Measurements from ENCODE around the gene SYT1.
"Not testable (repeated sequence)": the region's sequence is repeated elsewhere in the genome, so short reads cannot be mapped to it uniquely, and the experiment has no call there.

Gene SYT1

DNA sequence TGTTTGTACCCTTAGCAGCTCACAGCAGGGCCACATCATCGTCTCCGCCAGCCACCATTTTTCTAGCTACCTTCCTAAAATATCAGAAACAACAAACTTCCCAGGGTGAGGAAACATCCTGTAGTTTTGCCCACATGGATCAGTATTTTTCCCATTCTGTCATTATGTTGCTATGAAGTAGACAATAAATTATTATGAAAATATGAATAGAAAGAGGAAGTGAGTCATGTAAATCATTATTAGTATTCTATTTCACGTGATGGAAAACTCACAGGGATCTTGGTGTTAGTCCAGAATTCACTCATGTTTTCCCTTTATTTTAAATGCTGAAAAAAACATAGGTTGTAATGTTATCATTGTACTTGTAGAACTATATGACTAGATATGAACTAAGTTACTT, 319.4 kb downstream of the SYT1 start:
- Histone ChIP-seq H3K27ac (peak overlapping the region in 2 of 21 experiments; percentile 29 to 50), H3K4me3 (no peak overlapping the region)

DNA sequence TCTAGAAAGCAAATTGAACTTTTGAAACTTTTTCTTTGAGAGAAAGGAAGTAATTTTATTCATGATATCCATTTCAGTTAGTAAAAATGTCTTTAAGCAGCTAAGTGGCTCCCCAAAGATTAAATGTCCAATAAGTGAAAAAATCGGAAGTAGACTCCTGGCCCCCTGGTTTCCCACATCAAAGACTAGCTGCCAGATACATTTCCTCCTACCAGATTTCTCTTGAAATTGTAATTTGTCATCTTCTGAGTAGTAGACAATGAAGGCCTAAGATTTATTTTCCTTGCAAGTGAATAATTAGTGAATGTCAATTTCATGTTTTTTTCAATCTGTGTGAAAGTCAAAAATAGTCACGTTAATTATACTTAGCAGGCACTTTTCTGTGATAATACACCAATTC, 321.9 kb downstream of the SYT1 start:
- Histone ChIP-seq H3K4me3 (no peak overlapping the region), H3K27ac (no peak overlapping the region)

DNA sequence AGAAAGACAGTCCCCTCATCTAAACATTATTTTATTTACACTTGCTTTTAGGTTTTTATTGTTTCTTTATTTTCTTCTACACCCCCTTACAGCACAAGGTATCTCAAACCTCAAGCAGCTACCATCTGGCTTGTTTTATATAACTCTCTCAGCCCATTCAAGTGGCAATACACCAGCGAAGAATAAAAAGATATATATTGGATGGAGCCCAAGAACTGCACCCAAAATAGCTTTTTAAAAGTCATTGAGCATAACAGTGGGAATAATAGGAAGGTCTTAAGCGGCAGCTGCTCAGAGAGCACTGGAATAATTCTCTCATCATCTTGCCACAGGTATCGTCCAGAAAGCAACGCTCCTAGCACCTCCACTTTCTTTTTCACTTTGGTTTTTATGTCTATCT, 322.5 kb downstream of the SYT1 start:
- Histone ChIP-seq H3K27ac (no peak overlapping the region), H3K4me3 (no peak overlapping the region)

DNA sequence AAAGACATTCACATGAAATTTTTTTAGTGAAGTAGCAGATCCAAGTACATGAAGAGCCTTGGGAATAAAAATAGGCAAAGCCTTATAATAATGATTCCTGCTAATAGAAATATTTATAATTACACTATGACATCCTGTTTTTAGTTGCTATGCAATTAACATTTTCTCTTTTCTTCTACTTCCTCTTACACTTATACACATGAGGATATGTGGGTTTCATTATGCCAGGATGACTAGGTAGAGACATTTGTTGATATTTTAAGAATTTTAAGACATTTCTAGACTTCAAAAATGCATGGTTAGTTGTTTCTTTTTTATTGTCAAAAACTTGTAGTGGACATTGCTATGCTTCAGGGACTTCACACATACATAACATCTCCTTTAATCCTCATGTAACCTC, 326.8 kb downstream of the SYT1 start:
- H3K27ac ChIP-seq, result no peak overlapping the region
- no peak overlapping the region for H3K4me3 ChIP-seq

DNA sequence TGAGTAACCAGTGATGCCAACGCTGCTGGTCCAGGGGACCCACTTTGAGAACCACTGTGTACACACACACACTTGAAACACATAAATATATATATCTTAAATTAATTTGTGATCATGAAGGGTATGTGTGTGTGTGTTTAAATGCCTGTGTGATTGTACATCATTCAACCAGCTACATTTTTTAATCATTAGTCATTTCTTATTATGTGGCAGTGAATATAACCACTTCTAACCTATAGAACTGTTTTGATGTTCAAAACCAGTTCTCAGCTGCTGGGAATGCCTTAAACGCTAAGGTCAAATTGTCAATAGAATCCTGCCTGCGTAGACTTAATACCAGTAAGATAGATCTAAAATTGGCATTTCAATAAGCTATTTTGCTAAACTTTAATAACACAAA, 330.0 kb downstream of the SYT1 start:
- Histone ChIP-seq H3K27ac (no peak overlapping the region), H3K4me3 (no peak overlapping the region)

DNA sequence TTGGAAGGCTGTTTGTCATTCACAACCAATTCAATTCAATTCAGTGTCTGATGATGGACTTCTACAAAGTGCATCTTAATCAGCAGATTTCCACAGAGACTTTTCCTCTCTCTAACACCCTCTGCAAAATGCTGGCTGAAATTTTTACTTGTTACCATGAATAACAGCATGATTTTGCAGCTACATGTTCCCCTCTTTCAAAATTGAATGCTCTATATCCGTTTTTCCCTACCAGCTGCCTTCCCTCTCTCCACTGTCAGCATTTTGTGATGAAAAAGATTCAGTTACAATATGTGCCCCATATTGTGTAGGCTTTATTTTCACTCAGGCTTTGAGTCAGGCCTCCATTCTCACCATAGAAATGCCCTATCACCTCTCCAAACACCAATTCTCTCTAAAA, 334.6 kb downstream of the SYT1 start:
- Histone ChIP-seq H3K4me3 (no peak overlapping the region), H3K27ac (no peak overlapping the region)

DNA sequence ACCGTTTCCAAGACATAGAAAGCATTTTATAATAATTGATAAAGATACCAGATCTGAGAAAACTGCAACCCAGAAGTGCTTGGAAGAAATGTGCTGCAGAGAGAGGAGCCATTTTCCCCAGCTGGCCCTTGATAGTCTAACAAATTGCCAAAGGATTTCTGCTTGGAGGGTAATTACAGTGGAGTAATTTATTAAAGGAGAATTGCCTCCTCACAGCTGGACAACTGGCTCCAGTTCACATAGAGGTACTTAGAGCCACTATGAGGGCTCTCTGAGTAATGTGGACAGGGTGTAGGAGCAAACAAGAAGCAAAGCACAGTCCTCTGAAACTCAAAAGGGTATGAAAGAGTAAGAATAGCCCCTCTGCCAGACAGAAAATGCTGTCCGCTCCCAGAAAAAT, 335.6 kb downstream of the SYT1 start:
- no peak overlapping the region for H3K27ac ChIP-seq
- no peak overlapping the region for H3K4me3 ChIP-seq

DNA sequence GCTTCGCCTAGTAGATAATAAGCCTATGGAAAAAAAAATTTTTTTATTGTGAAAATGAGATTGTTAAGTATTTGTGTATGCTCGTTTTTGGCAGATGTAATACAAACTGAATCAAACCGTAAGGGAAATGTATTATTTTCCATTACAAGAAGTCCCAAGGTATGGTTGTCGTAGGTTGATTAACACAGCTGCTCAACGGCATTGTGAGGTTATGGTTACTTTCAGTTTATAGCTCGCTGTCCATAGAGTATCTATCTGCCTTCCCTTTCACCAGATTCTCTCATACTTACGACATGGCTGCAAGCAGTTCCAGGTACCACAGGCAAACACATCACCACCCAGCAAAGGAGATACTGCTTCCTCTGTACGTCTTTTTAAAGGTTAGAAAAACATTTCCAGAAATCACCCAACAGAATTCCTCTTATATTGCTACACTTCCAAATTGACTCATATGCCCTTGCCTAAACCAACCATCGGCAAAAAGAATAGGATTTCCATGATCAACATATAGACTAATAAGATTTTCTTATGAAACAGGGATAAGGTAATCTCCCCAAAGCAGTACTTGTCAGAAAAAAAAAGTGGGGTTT, 338.6 kb downstream of the SYT1 start:
- Histone ChIP-seq H3K4me3 (no peak overlapping the region), H3K27ac (no peak overlapping the region)

DNA sequence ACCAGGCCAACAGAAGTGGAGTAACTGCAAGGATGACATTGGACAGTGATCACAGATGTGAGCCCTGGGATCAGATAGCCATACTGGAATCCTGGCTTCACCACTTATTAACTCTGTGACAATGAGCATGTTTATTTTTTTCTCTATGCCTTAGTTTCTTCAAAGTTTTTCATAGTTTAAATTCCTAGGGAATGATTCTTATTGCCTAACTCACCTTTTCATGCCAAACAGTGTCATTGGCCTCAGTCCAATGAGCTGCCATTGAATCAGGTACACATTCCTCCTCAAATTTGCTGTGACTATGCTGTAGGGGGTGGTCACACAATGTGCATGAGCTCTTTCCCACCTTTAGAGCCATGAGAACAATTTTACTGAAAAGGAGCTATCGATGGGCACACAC, 342.3 kb downstream of the SYT1 start:
- no peak overlapping the region for H3K27ac ChIP-seq
- no peak overlapping the region for H3K4me3 ChIP-seq

DNA sequence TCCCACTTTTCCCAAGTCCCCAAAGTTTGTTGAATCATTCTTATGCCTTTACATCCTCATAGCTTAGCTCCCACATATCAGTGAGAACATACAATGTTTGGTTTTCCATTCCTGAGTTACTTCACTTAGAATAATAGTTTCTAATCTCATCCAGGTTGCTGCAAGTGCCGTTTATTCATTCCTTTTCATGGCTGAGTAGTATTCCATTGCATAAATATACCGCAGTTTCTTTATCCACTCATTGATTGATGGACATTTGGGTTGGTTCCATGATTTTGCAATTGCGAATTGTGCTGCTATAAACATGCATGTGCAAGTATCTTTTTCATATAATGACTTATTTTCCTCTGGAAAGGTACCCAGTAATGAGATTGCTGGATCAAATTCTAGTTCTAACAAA, 345.8 kb downstream of the SYT1 start:
- H3K27ac ChIP-seq, H3K4me3 ChIP-seq: not testable (repeated sequence)

DNA sequence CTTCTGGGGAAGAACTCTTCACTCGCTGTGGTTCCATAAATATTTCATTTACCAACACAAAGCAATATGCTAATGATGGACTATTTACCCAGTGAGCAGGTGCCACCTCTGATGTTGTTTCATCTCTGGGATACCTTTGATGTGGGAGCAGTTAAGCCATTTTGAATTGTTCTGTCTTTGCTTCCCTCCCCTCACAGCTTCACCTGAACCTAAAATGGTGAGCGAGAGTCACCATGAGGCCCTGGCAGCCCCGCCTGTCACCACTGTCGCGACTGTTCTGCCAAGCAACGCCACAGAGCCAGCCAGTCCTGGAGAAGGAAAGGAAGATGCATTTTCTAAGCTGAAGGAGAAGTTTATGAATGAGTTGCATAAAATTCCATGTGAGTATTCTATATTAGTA, 352.7 kb downstream of the SYT1 start:
- H3K27ac ChIP-seq, result no peak overlapping the region
- no peak overlapping the region for H3K4me3 ChIP-seq

DNA sequence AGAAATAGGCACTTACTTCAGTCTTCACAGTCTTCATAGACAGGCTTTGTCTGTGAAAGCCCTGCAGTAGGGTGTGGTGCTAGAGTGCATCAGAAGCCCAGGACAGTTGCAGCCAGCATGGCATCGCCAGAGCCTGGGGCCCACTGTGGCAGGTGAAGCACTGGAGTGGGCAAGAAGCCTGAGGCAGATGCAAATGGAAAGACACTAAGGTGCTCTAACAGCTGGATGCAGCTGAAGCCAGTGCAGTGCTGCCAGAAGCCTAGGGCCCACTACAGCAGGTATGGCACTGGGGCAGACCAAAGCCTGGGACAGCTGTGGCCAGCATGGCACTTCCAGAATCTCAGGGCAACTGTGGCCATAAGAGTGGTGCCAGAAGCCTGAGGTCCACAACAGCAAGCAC, 358.6 kb downstream of the SYT1 start:
- Histone ChIP-seq H3K4me3 (no peak overlapping the region), H3K27ac (no peak overlapping the region)

DNA sequence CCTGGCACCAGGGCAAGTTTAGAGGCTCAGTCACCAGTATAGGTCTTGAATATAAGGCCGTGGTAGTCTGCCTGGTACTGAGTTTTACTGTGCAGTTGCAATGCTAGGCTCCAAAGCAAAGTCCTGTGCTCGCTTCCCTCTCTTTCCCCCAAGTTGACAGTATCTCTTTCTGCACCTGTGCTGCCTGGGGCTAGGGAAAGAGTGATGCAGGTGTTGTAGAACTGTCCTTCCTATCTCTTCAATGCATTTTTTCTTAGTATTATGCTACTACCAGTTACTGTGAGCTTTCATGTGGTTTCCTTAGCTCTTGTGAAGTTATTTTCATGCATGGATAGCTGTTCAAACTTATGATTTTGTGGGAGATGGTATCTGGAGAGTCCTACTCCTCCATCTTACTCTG, 359.2 kb downstream of the SYT1 start:
- H3K4me3 ChIP-seq, result no peak overlapping the region
- H3K27ac ChIP-seq, result no peak overlapping the region

DNA sequence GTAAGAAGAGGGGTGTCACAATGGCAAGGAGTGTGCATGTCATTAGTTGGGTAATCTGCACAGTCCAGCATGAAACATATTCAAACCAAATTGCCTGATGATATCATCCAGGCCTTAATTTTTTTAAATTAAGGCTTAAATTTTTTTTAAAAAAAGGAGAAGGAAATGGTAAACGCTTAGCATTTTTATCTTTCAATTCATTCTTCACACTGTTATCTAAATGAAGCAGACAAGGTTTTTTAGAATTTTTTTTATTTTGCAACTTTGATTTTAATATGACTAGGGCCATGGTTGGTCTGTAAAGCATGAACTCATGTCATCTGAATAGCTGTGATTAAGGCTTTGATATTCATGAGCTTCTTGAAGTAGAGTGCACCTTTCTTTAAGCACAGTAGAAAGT, 362.5 kb downstream of the SYT1 start:
- Histone ChIP-seq H3K4me3 (no peak overlapping the region), H3K27ac (no peak overlapping the region)

DNA sequence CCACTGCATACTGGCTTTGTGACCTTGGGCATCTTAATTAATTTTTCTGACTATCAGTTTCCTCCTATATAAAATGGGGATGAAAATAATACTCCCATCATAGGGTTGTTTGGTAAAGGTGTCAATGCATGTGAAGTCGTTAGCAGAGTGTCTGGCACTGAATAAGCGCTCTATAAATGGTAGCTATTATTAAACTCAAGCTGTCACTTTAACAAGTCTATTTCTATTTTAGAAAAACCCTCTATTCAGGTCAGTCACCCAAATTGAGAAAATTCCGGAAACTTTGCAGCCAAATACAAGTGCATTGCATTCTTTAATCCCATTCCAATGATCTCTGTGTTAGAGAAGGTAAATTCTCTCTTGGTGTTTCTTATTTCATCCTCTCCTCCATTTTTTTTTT, 363.1 kb downstream of the SYT1 start:
- Histone ChIP-seq H3K27ac (no peak overlapping the region), H3K4me3 (no peak overlapping the region)

DNA sequence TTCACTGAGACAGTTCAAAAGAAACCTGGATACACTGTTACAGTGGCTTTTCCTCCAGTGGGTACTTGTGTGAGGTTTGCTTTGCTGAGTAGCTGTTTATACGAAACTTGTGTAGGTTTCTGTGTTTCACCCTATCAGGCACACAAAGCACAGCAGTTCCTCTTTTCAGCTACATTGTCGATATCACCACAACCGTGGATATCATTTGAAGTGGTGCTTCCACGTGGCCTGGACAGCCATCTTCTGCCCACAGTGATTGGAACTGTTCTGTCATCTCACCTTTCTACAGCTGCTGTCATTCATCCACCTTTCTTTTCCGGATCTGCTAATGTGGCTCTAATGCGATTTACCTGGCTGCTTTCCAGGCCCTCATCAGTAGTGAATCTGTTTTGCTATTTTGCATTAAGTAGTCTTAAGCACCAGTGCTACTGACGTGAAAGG, 368.8 kb downstream of the SYT1 start:
- Histone ChIP-seq H3K4me3 (no peak overlapping the region), H3K27ac (no peak overlapping the region)

DNA sequence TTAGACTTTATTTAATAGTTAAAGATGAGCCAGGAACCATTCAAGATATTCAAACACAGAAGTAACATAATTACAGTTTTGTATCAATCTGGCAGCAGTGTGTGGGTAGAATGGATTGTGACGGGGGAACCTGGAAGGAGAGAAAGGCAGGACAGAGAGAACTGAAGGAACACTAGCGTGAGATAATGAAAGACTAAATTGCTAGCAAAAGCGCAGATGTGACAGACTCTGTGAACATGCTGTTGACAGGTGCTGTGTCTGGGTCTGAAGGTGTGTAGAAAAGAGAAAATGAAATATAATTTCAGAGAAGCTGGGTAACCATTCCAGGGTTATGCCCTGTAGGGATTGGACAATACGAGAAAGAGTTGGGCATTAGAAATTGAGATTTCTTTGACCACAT, 372.3 kb downstream of the SYT1 start:
- Histone ChIP-seq H3K4me3 (no peak overlapping the region), H3K27ac (no peak overlapping the region)

DNA sequence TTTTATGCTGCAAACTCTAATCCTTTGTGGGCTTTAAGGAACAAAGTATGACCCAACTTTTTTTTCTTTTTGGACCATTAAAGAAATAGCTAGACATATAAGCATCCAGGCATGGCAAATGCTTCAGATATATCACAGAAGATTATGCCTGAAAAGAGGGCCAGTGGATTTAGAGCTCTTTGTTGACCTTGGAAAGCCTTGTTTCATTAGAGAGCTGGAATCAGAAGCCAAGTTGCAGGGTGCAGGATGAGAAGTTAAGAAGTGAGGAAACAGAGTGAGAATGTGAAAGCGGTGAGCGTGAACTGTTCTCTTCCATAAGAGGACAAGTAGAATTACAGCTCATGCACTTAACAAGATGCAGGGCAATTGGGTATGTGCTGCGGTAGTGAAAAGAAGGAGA, 373.7 kb downstream of the SYT1 start:
- no peak overlapping the region for H3K27ac ChIP-seq
- no peak overlapping the region for H3K4me3 ChIP-seq

DNA sequence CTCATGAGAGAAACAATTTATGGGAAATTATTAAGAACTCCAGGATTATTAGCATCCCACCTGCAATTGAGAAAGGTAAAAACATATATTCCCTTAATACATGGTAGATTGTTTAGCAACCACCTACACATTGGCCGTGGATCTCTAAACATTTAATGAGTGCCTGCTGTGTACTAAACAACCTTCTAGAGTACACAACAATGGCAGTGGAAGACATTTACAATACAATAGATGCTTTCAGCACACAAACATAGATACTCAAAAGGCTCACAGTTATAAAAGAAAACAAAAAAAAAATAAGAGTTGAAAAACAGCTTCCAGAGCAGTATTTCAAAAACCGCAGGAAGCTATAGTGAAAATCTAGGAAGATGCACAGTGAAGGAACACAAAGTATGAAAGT, 382.9 kb downstream of the SYT1 start:
- Histone ChIP-seq H3K4me3 (no peak overlapping the region), H3K27ac (no peak overlapping the region)

DNA sequence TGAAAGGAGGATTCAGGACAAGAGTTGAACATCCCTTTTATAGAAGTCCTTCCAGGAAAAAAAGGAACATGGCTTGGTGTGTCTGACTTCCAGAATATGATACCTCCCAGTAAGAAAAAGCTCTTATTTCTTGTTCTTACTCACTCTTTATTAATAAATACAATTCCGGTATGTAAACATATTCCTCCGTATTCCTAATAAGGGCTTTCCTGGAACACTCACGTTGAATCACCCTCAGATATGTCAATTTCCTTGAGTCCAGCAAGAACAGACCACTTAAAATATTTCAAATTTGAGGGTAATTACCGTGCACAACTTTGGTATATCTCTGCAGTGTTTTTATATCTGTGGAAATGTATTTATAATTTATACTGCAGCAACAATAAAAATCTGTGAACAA, 385.6 kb downstream of the SYT1 start:
- no peak overlapping the region for H3K4me3 ChIP-seq
- no peak overlapping the region for H3K27ac ChIP-seq

DNA sequence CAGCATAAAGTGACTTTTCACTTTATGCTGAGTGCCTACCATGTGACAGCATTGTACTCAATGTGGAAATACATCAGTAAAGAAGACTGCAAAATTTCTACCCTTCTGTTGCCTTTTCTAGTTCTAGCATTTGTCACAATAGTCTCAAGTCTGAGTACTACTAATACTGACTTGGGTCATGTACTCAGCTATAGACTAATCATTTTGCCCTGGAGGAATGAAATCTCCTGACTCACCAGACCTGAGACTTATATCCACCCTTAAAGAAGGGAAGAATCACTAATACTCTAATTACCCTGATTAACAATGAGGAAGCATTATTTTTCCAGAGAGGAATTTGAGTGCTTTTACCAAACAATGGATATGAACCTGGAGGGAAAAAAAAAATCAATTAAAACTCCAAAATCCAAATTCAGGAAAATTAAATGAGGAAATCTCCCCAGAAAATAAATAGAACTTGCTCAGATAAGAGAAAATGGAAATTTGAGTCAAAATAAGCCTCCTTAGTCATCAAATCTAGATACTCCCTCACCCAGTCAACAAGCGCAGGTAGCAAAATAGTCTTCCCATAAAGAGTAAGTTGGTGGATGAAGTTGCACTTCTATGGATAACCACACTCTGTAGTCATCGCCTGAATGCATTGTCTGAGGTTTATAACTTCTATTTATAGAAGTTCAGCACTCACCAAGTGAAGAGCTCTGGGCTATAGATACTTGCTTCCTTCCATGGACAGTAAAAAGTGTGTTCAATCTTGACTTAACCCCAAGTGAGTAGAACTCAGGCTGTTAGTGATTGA, 386.6 kb downstream of the SYT1 start:
- no peak overlapping the region for H3K27ac ChIP-seq
- no peak overlapping the region for H3K4me3 ChIP-seq

All from skin epidermis (tissue), 12 donors.